Activated CD4-positive, alpha-beta T cell treated with anti-CD3 and anti-CD28 coated beads for 24 hours (primary cell): ENCODE measurements around the gene SERTAD4.

Source experiments
- DNase-seq, 2 donors: peaks; one replicate each; pipeline ENCODE4 v3.0.0-alpha.2; 2020; ENCODE audit warnings: low read depth in 2 of 2

The SERTAD4 gene

DNA sequence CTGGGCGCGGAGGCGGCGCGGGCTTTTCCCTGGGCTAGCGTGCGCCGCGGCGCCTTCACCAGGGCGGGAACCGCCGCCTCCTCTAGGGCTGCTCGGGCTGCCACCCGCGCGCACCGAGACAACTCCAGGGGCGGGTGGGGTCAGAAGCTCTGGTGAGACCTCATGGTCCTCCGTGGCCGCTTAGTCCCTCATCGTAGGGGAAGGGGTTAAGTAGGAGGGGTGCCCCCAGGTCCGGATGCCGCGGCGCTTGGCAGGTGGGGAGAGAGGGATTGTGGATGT lies 559 bp downstream of the SERTAD4 start:
- no peak for DNase-seq

DNA sequence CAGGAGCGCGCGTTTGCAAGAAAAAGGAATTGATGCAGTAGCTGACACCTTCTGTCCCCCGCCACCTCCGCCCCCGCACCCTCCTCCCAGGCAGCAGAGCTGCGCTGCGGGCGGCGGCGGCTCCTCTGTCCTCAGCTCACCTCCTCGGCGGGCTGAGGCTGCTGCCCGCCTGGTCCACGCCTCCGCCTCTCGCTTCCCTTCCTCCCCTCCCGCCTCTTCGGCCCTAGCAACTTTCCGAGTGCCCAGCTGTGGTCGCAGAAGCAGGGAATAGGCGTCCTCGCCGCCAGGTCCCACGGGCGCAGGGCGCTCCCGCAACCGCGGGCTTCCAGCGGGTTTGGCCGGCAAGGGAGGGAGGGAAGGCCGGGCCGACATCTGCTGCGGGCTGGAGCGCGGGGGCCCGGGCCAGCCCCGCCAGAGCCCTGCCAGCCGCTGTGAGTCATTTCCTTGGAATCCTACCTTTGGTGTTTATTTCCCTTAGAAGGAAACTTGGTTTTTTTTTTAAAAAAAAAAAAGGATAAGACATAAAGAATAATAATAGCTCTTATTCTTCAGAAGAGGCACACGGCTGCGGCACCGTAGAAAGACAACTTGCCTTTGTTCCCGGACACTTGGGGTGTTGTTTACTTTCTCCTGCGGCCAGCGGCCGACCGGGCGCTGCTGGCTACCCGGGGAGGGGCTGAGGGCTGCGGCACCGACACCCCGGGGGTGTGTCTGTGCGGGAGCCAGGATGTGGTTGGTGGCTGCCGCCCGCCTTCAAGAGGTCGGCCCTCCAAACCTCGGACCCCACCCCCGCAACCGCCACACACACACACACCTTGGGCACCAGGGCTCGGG lies 1.1 kb downstream of the SERTAD4 start:
- DNase-seq, result no peak

- no peak for DNase-seq
These were observed 1.7 kb downstream of the SERTAD4 start for GRCh38 chr1:210234329-210234757.

DNA sequence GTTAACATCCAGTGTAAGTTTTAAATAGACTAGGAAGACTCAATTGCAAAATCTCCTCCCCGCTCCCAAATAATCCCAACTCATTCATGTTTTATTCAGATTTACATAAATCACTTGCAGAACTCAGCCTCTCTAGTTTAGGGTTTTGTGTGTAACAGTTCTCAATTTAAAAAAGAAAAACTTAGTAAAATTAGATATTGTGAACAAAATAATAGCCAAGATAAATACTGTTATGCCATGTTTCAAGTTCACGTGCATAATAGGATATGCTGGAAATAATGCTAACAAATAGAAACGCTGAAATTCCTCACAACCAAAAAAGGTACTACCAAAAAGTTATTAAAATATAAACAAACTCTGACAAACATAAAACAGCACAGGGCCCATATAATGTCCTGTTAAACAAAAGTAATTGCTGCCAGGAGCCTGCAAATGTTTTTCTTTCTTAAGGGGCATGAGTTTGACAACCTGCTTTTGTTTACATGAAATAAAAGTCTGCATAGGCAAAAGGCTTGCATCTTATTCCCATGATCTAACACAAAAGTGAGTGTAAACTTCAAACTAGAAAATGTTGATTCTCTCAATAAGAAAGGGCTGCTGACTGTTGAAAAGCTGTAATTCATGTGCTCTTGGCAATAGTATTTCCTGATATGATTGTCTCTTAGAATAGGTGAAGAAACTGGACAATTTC lies 2.9 kb downstream of the SERTAD4 start:
- no peak for DNase-seq

DNA sequence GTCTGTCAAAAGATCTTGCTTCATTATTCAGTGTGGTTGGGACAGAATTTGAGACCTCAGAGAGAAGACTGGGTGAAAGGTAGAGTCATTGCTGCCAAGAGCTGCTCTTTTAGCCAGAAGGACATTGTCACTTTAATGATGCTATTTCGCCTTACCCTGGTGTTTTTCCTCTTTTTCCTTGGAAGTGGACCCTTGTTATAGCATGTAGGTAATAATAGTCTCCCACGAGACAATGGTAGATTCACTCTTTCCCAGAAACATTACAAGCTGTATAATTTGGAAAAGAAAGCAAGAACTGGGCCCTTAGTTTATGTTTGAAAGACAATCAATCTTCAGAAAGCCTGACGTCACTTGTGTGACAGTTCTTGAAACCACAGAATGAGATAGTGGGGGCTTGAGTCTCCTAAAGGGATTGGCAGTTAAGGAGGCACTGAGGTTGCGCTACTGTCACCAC lies 3.8 kb downstream of the SERTAD4 start:
- no peak for DNase-seq

DNA sequence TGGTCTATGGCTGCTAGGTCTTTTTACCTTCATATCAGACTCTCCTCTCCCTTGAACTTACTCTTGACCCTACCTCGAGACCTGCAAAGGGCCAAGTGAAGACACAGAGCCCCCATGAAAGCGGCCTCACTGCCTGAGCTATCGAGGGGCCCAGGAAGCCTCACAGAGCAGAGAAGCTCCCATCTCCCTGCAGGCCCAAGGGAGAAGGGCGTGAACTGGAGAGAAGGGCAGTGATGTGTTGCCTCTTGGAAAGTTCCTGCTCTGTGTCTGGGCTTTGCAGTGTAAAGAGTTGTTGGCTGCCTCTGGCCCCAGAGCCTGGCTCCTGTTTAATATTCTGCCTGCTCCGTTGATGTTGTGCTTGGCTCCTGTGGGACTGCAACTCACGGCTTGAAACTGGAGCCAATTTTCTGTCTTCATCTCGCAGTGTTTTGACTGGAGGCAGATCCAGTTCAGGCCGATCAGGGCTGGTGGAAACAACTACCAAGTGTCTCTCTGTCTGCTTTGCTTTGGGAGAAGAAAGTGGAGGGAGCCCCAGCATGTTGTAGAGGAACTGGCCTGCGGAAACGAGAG lies 4.3 kb downstream of the SERTAD4 start:
- no peak for DNase-seq

DNA sequence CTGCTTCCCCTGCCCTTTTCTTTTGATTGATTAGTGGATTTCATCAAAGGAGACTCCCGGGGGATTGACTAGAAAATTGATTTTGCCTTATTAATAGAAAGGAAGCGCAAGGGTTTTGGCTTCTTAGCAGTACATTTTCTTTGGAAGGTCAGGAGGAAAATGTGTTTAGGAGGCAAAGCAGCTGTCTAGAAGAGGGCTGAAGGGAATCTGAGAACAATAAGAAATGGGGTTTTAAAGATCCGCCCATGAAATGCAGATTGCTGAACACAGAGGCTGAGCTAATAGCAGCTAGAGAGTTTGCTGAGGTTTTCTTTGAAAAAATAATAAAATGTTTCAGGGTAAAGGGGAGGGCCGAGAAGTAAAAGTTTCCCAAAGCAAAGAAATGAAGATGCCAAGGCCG lies 4.9 kb downstream of the SERTAD4 start:
- no peak for DNase-seq

DNA sequence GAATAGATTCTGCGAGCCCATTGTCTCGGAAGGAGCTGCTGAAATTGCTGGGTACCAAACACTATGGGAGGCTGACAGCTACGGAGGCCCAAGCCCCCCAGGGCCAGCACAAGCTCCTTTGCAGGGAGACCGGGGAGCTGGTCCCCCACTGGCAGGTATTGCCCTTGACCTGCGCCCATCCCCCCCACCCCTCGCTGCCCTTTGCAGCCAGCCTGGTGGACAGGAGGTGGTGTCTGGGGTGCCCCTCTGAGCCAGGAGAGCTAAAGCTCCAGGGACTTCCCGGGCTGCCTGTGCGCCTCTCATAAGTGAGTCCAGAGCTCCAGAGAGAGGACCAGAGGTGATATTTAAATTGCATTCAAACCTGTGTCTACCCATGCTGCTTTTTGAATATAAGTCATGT lies 5.4 kb downstream of the SERTAD4 start:
- no peak for DNase-seq

- DNase-seq, result no peak
These were observed 6.9 kb downstream of the SERTAD4 start for GRCh38 chr1:210239349-210240111.

DNA sequence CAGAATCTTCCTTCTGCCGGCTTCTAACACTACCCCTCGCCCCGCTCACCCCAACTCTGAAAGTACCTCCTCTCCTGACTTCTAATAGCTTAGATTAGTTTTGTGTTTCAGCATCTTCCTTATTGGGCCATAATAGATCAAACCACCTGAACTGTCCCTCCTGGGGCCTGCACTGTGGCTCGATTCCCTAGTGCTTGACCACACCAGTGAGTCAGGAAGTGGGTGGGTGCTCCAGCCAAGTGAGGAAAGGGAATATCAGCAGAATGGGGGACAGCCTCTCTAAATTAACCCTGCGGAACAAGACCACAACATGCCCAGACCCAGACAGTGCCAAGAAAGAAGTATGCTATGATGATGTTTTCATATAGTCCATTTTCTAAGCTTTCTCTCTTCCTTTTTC lies 8.5 kb downstream of the SERTAD4 start:
- DNase-seq, result no peak

DNA sequence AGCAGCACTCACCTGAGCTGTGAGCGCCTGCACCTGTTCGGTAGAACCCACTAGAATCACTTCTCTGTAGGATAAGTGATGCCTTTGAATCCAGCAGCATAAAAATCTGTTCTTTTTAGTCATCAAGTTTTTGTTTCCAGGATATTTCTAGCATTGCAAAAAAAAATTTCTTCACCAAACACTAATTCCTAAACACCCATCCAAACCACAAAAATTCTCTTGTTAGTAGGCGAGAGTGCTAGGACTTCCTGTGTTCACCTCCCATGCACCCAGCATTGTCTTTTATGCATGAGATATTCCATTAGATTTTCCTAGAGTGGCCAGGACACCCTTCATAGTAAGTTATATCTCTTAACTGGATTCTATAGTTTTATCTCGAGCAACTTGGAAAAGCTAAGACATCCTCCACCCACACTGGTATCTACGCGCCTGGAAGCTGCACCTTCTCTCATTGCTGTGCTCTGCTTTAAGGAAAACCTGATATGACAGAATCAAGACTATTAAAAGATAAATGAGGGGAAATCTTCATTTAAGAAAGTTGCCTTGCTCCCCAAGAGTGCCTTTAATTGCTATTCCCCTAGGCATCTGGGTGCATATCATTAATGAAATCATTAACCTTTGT lies 12.3 kb downstream of the SERTAD4 start:
- DNase-seq, result no peak

- DNase-seq, result no peak
These were observed 13.9 kb downstream of the SERTAD4 start for GRCh38 chr1:210246447-210246846.

DNA sequence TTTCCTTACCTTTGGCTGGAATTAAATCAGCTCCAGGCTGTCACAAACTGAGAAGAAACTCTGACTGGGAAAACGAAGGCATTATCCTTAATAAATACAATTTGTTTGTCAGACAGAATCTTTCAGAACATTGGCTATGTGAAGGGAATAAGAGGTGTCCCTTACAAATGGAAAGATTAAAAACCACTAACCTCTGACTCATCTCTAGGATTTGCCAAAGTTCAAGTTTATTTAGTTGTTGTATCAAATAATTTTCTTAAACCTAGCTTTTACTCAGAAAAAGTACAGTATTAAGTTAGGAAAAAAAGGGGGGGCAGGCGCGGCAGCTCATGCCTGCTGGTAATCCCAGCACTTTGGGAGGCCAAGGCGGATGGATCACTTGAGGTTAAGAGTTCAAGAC lies 15.7 kb downstream of the SERTAD4 start:
- DNase-seq, result no peak

DNA sequence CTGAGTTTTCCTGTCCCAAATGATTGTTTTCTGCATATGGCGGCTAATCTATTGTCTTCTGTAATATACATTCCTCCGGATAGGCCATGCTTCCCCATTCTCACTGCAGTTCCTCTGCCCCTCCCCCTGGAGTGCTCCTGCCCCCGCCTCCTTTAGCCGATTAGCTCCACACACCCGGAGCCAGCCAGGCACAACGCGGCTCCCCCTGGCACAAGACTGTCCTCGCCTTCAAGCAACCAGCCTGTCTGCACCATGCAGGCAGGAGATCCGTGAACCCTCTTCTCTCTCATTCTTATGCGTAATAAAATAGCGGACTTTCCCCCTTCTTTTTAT lies 18.0 kb downstream of the SERTAD4 start:
- DNase-seq, result no peak

DNA sequence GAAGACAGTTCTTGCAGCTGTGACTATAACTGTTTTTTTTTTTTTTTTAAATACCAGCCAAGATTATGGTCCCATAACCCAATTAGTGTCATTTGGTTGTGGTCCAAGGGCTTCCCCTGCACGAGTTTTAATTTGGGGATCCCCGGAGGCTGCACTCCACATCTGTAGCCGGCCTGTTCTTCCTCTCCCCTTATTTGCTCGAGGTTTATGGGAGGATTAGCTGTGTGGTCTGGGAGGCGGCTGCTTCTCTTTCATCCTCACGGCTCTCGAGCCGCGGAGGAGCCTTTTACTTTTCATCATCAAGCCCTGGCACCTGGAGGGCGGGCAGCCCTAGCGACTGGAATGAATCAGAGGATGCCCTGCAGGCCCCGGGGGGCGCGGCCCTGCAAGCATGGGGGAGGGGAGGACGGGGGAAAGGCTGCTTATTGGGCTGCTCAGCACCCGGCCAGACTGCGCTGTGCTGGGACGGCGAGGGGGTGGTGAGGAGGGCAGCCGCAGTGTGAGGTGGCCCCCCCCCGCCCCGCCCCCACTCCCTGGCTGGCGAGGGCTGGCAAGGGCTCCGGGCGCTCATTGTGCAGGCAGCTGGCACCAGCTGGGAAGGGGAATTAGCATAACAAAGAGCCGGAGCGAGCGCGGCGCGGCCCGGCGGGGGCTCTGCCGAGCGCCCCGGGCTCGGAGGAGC lies 18.5 kb downstream of the SERTAD4 start:
- no peak for DNase-seq

GRCh38 chr1:210251680-210252490 lies 19.3 kb downstream of the SERTAD4 start:
- DNase-seq, result no peak

DNA sequence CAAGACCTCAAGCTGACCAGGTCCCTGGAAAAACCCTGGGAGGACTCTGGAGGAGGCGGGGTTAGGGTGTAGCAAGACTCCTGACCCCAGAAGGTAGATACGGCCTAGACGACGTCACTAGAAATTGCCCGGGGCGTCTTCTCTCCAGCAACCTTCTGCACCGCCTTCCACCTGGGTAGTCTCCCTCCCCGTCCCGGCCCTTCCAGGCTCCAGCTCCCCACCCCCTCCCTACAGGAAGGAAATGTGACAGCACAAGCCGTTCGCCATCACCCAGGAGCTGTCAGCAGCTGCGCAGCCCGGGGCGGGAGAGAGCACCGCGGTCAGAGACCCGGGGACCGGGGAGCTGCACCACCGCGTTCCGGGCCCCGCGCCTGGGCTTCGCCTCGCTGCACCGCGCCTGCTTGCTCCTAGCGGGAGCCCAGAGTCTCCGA lies 20.0 kb downstream of the SERTAD4 start:
- no peak for DNase-seq

- DNase-seq, result no peak
These were observed 21.7 kb downstream of the SERTAD4 start for GRCh38 chr1:210254298-210254697.

- DNase-seq, result no peak
These were observed 25.3 kb downstream of the SERTAD4 start for GRCh38 chr1:210257698-210258529.

DNA sequence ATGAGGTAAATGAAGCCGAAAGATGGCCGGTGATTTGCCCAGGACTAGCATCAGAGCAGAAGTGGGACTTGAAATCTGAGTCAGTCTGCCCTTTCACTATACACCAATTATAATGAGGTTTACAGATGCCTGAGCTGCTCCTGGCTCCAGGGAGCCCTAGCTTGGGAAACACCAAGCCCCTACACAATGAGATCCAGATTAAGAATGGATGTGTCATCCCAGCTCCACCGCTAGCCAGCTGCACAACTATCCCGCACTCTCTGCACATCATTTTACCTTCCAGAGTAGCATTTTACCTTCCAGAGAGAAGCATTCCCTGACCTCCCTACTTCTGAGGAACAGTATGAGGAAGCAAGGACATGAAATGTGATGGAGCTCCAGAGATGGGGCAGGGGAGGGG lies 27.0 kb downstream of the SERTAD4 start:
- no peak for DNase-seq
